HEK293 (cell line): ENCODE data around the gene LMBRD2.

Source experiments
- CTCF ChIA-PET: fragments of 350-600 bp; formaldehyde crosslinking; extraction: SDS; loops from one replicate; lab custom pipeline; 2021; ENCODE audit warnings: antibody characterized with exemption; lab: Yijun Ruan, JAX
- POLR2A ChIA-PET: fragments of 300-600 bp; formaldehyde crosslinking; extraction: SDS; loops from one replicate; lab custom pipeline; 2020; ENCODE audit warnings: antibody characterized with exemption, inconsistent platforms; lab: Yijun Ruan, JAX
- H3K27ac ChIP-seq: fragments of 200-500 bp; sonication (Bioruptor generic); 2 replicates; pipeline ENCODE4 v1.5.1; 2014; ENCODE audit warnings: low read depth, low read length, control low read depth, inconsistent platforms; ENCODE audit errors: extremely low read depth
- H3K36me3 ChIP-seq, 2 experiments: fragments of 200-500 bp in 1 of 2; sonication (Bioruptor generic) in 1 of 2; 1 replicate in 1 of 2; 2 replicates in 1 of 2; pipeline ENCODE4 v1.5.1; 2014 to 2017; ENCODE audit warnings: inconsistent platforms in 2 of 2, low read length in 2 of 2; ENCODE audit not compliant: control insufficient read depth in 2 of 2, insufficient read depth in 1 of 2
- H3K4me1 ChIP-seq: fragments of 200-500 bp; sonication (Bioruptor generic); 2 replicates; pipeline ENCODE4 v1.5.1; 2014; ENCODE audit warnings: mild to moderate bottlenecking, low read length, inconsistent platforms; ENCODE audit not compliant: control insufficient read depth, insufficient read depth
- H3K4me3 ChIP-seq: 2 replicates; pipeline ENCODE4 v1.5.1; 2011; ENCODE audit warnings: low read depth, mild to moderate bottlenecking, control low read depth, low read length, moderate library complexity
- H3K9me3 ChIP-seq: fragments of 200-500 bp; sonication (Bioruptor generic); 2 replicates; pipeline ENCODE4 v1.5.1; 2014; ENCODE audit warnings: low read depth, low read length, inconsistent platforms; ENCODE audit not compliant: control insufficient read depth, insufficient read depth
- GLI4 ChIP-seq: fragments of 450-650 bp; formaldehyde crosslinking; IDR thresholded peaks from 2 replicates; pipeline ENCODE4 v1.5.1; 2016; ENCODE audit warnings: missing biosample characterization, missing genetic modification characterization
- MEIS1 ChIP-seq: sonication (generic); formaldehyde crosslinking; IDR thresholded peaks from 2 replicates; pipeline ENCODE4 v1.8.1; 2022; ENCODE audit warnings: missing genetic modification reagents, mild to moderate bottlenecking, borderline replicate concordance
- OVOL3 ChIP-seq: fragments of 450-650 bp; formaldehyde crosslinking; IDR thresholded peaks from 2 replicates; pipeline ENCODE4 v1.5.1; 2016; ENCODE audit warnings: missing biosample characterization, missing genetic modification characterization
- WT1 ChIP-seq: fragments of 450-650 bp; formaldehyde crosslinking; IDR thresholded peaks from 2 replicates; pipeline ENCODE4 v1.5.1; 2016; ENCODE audit warnings: missing biosample characterization, missing genetic modification characterization
- YY2 ChIP-seq: fragments of 450-650 bp; formaldehyde crosslinking; IDR thresholded peaks from 2 replicates; pipeline ENCODE4 v1.5.1; 2016; ENCODE audit warnings: missing biosample characterization, missing genetic modification characterization
- ZFP37 ChIP-seq: fragments of 450-650 bp; formaldehyde crosslinking; IDR thresholded peaks from 2 replicates; pipeline ENCODE4 v1.5.1; 2016; ENCODE audit warnings: missing biosample characterization, missing genetic modification characterization
- ZNF214 ChIP-seq: fragments of 450-650 bp; formaldehyde crosslinking; IDR thresholded peaks from 2 replicates; pipeline ENCODE4 v1.5.1; 2017; ENCODE audit warnings: missing biosample characterization, mild to moderate bottlenecking, missing genetic modification characterization, borderline replicate concordance
- ZNF311 ChIP-seq: fragments of 450-650 bp; formaldehyde crosslinking; IDR thresholded peaks from 2 replicates; pipeline ENCODE4 v1.5.1; 2017; ENCODE audit warnings: missing biosample characterization, missing genetic modification characterization, borderline replicate concordance
- ZNF521 ChIP-seq: fragments of 450-650 bp; formaldehyde crosslinking; IDR thresholded peaks from 2 replicates; pipeline ENCODE4 v1.5.1; 2017; ENCODE audit warnings: missing biosample characterization, mild to moderate bottlenecking, missing genetic modification characterization
- ZNF530 ChIP-seq: fragments of 450-650 bp; formaldehyde crosslinking; IDR thresholded peaks from 2 replicates; pipeline ENCODE4 v1.5.1; 2016; ENCODE audit warnings: low read depth, missing biosample characterization, missing genetic modification characterization
- ZNF610 ChIP-seq: fragments of 450-650 bp; formaldehyde crosslinking; IDR thresholded peaks from 2 replicates; pipeline ENCODE4 v1.5.1; 2016; ENCODE audit warnings: missing biosample characterization, missing genetic modification characterization, borderline replicate concordance
- ZNF624 ChIP-seq: fragments of 450-650 bp; formaldehyde crosslinking; IDR thresholded peaks from 2 replicates; pipeline ENCODE4 v1.5.1; 2017; ENCODE audit warnings: missing biosample characterization, missing genetic modification characterization
- ZNF747 ChIP-seq: fragments of 450-650 bp; formaldehyde crosslinking; IDR thresholded peaks from 2 replicates; pipeline ENCODE4 v1.5.1; 2016; ENCODE audit warnings: missing biosample characterization, missing genetic modification characterization
- ZNF830 ChIP-seq: fragments of 450-650 bp; IDR thresholded peaks from 2 replicates; pipeline ENCODE4 v1.5.0; 2018; ENCODE audit warnings: missing biosample characterization, missing genetic modification characterization, low read depth, mild to moderate bottlenecking, moderate library complexity
- TF ChIP-seq, protein P1 (sequence below): fragments of 450-650 bp; formaldehyde crosslinking; IDR thresholded peaks from 2 replicates; pipeline ENCODE4 v1.5.1; 2016; ENCODE audit warnings: missing biosample characterization, missing genetic modification characterization
- TF ChIP-seq, protein P2 (sequence below): fragments of 450-650 bp; formaldehyde crosslinking; IDR thresholded peaks from 2 replicates; pipeline ENCODE4 v1.5.1; 2016; ENCODE audit warnings: missing biosample characterization, missing genetic modification characterization
- TF ChIP-seq, protein P3 (sequence below): fragments of 450-650 bp; IDR thresholded peaks from 2 replicates; pipeline ENCODE4 v1.5.1; 2018; ENCODE audit warnings: missing biosample characterization, mild to moderate bottlenecking, missing genetic modification characterization
- TF ChIP-seq, protein P4 (sequence below): fragments of 450-650 bp; formaldehyde crosslinking; IDR thresholded peaks from 2 replicates; pipeline ENCODE4 v1.5.1; 2016; ENCODE audit warnings: missing biosample characterization, missing genetic modification characterization
- TF ChIP-seq, protein P5 (sequence below): fragments of 450-650 bp; formaldehyde crosslinking; optimal IDR thresholded peaks from 2 replicates; pipeline ENCODE3; 2016; ENCODE audit warnings: missing biosample characterization, mild to moderate bottlenecking, missing genetic modification characterization

Gene LMBRD2

DNA sequence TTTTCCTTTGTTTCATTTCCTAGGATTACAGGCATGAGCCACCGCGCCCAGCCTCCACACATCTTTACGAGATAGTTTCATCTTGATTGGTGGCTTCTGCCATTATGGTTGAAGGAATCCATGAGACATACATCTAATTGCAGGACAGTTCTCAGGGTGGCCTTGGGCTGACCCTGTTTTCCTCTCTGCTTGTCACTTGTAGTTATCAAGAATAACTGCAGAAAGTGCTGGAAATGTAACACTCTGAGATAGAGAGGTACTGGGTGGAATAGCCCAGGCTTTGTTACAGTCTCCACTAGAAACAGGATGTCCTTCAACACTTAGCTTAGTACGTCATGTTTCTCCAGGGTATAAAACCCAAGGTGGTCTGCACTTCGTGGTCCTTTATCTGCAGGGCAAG lies 95.7 kb downstream of the LMBRD2 start (continued):
- TF ChIP-seq ZNF830 (tag by site-specific recombination) = no peak
- TF ChIP-seq, protein P1, sequence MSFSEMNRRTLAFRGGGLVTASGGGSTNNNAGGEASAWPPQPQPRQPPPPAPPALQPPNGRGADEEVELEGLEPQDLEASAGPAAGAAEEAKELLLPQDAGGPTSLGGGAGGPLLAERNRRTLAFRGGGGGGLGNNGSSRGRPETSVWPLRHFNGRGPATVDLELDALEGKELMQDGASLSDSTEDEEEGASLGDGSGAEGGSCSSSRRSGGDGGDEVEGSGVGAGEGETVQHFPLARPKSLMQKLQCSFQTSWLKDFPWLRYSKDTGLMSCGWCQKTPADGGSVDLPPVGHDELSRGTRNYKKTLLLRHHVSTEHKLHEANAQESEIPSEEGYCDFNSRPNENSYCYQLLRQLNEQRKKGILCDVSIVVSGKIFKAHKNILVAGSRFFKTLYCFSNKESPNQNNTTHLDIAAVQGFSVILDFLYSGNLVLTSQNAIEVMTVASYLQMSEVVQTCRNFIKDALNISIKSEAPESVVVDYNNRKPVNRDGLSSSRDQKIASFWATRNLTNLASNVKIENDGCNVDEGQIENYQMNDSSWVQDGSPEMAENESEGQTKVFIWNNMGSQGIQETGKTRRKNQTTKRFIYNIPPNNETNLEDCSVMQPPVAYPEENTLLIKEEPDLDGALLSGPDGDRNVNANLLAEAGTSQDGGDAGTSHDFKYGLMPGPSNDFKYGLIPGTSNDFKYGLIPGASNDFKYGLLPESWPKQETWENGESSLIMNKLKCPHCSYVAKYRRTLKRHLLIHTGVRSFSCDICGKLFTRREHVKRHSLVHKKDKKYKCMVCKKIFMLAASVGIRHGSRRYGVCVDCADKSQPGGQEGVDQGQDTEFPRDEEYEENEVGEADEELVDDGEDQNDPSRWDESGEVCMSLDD (tag by site-specific recombination) = no peak
- TF ChIP-seq WT1 (tag by site-specific recombination) = no peak
- TF ChIP-seq, protein P2, sequence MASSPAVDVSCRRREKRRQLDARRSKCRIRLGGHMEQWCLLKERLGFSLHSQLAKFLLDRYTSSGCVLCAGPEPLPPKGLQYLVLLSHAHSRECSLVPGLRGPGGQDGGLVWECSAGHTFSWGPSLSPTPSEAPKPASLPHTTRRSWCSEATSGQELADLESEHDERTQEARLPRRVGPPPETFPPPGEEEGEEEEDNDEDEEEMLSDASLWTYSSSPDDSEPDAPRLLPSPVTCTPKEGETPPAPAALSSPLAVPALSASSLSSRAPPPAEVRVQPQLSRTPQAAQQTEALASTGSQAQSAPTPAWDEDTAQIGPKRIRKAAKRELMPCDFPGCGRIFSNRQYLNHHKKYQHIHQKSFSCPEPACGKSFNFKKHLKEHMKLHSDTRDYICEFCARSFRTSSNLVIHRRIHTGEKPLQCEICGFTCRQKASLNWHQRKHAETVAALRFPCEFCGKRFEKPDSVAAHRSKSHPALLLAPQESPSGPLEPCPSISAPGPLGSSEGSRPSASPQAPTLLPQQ (tag by site-specific recombination) = no peak

DNA sequence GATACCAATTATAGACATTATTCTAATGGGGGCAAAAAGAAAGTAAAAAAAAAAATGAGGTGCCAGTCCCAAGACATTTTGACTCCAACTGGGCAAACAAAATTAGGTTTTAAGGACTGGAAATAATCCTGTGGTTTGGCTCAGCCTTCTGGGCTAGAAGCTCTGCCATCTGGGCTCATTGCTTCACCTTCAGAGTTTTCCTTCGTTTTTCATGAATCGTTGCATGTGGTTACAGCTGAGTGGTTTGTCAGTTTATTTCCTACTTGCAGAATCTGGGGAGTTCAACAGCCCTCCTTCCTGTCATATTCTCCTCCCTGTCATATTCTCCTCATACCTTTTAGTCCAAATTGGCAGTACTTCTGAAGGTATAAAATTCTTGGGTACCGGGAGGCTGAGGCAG lies 97.0 kb downstream of the LMBRD2 start:
- H3K36me3 ChIP-seq = no peaks in the 10 kb centered on the region
- no peak overlapping the region for H3K4me3 ChIP-seq
- ChIA-PET CTCF (no interaction called here), POLR2A (no interaction called here)
- no peak for TF ChIP-seq ZNF311 (tag by site-specific recombination)
- TF ChIP-seq ZNF747 (tag by site-specific recombination) = no peak
- no peak for TF ChIP-seq OVOL3 (tag by site-specific recombination)
- TF ChIP-seq ZNF521 = no peak
- no peak for TF ChIP-seq YY2 (tag by site-specific recombination)
- TF ChIP-seq GLI4 = no peak
- TF ChIP-seq, protein P3, sequence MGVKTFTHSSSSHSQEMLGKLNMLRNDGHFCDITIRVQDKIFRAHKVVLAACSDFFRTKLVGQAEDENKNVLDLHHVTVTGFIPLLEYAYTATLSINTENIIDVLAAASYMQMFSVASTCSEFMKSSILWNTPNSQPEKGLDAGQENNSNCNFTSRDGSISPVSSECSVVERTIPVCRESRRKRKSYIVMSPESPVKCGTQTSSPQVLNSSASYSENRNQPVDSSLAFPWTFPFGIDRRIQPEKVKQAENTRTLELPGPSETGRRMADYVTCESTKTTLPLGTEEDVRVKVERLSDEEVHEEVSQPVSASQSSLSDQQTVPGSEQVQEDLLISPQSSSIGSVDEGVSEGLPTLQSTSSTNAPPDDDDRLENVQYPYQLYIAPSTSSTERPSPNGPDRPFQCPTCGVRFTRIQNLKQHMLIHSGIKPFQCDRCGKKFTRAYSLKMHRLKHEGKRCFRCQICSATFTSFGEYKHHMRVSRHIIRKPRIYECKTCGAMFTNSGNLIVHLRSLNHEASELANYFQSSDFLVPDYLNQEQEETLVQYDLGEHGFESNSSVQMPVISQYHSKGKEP (tag by site-specific recombination) = no peak
- TF ChIP-seq, protein P4, sequence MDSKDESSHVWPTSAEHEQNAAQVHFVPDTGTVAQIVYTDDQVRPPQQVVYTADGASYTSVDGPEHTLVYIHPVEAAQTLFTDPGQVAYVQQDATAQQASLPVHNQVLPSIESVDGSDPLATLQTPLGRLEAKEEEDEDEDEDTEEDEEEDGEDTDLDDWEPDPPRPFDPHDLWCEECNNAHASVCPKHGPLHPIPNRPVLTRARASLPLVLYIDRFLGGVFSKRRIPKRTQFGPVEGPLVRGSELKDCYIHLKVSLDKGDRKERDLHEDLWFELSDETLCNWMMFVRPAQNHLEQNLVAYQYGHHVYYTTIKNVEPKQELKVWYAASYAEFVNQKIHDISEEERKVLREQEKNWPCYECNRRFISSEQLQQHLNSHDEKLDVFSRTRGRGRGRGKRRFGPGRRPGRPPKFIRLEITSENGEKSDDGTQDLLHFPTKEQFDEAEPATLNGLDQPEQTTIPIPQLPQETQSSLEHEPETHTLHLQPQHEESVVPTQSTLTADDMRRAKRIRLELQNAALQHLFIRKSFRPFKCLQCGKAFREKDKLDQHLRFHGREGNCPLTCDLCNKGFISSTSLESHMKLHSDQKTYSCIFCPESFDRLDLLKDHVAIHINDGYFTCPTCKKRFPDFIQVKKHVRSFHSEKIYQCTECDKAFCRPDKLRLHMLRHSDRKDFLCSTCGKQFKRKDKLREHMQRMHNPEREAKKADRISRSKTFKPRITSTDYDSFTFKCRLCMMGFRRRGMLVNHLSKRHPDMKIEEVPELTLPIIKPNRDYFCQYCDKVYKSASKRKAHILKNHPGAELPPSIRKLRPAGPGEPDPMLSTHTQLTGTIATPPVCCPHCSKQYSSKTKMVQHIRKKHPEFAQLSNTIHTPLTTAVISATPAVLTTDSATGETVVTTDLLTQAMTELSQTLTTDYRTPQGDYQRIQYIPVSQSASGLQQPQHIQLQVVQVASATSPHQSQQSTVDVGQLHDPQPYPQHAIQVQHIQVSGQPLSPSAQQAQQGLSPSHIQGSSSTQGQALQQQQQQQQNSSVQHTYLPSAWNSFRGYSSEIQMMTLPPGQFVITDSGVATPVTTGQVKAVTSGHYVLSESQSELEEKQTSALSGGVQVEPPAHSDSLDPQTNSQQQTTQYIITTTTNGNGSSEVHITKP (tag by site-specific recombination) = no peak
- no peak for TF ChIP-seq MEIS1
- no peaks in the 10 kb centered on the region for H3K9me3 ChIP-seq
- no peak overlapping the region for H3K27ac ChIP-seq
- H3K4me1 ChIP-seq = no peaks in the 10 kb centered on the region

DNA sequence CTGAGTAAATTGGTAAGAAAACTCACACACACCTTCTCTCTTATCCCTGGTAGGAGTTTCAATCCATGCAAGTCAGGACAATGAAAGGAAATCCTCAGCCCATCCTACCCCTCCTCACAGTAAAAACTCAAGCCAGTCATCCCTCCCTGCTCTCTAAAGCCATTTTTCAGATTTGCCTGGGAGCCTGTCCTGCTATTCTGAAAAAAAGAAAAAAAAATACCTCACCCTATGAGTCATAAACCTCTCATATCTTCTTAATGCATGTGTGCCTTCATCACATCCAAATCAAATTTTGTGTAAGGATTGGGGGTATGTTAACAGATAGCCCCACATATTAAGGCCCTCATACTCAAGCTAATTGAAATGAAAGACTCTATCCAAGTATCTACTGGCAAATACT lies 99.1 kb downstream of the LMBRD2 start:
- Histone ChIP-seq H3K4me1 (no peaks in the 10 kb centered on the region), H3K36me3 (no peaks in the 10 kb centered on the region), H3K4me3 (no peak overlapping the region), H3K9me3 (no peaks in the 10 kb centered on the region), H3K27ac (no peak overlapping the region)
- POLR2A ChIA-PET = no interaction called here
- CTCF ChIA-PET = interaction anchor here (0.9 kb wide), 1 partner anchor 26 kb away, joined by 3 read pairs; no protein-coding TSS in a partner anchor
- TF ChIP-seq ZNF610 = no peak
- no peak for TF ChIP-seq ZNF530
- no peak for TF ChIP-seq ZNF214 (tag by site-specific recombination)
- TF ChIP-seq ZNF624 = no peak
- TF ChIP-seq, protein P4 (tag by site-specific recombination) = no peak
- TF ChIP-seq ZFP37 (tag by site-specific recombination) = no peak
- TF ChIP-seq, protein P5, sequence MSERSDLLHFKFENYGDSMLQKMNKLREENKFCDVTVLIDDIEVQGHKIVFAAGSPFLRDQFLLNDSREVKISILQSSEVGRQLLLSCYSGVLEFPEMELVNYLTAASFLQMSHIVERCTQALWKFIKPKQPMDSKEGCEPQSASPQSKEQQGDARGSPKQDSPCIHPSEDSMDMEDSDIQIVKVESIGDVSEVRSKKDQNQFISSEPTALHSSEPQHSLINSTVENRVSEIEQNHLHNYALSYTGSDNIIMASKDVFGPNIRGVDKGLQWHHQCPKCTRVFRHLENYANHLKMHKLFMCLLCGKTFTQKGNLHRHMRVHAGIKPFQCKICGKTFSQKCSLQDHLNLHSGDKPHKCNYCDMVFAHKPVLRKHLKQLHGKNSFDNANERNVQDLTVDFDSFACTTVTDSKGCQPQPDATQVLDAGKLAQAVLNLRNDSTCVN = no peak
